Heart right ventricle (tissue), 16 donors: ENCODE measurements around the gene KPNA6. TPM values are rescaled to one million over a fixed set of nuclear protein-coding genes. Genes with fewer than 3 reads are reported as not detected.
"Not testable (repeated sequence)": the region's sequence is repeated elsewhere in the genome, so short reads cannot be mapped to it uniquely, and the experiment has no call there.

Source experiments
- ATAC-seq, 8 donors: fragments of 200-7000 bp; cut with Tn5 transposase; one replicate each; pipeline ENCODE4 v1.9.1; 2020; ENCODE audit warnings: mild to moderate bottlenecking in 8 of 8, moderate library complexity in 8 of 8, moderate number of reproducible peaks in 1 of 8
- DNase-seq, 2 donors: peaks; one replicate each; pipeline ENCODE4 v3.0.0-alpha.2; 2020
- H3K27ac ChIP-seq, 10 donors: fragments of 200-600 bp; sonication (generic) in 2 of 10; one replicate each; pipeline versions ENCODE4 v1.5.0 to v1.8.0; 2020 to 2022; ENCODE audit warnings: mild to moderate bottlenecking in 3 of 10
- H3K27me3 ChIP-seq, 7 donors: fragments of 200-600 bp; one replicate each; pipeline ENCODE4 v1.8.0; 2021 to 2022; ENCODE audit warnings: mild to moderate bottlenecking in 2 of 7
- H3K36me3 ChIP-seq, 9 donors: fragments of 200-600 bp; sonication (generic) in 1 of 9; one replicate each; pipeline versions ENCODE4 v1.5.0 to v1.8.0; 2020 to 2022; ENCODE audit warnings: mild to moderate bottlenecking in 2 of 9
- H3K4me1 ChIP-seq, 9 donors: fragments of 200-600 bp; sonication (generic) in 1 of 9; one replicate each; pipeline versions ENCODE4 v1.5.0 to v1.8.0; 2020 to 2022; ENCODE audit warnings: mild to moderate bottlenecking in 4 of 9
- H3K4me3 ChIP-seq, 10 donors: fragments of 200-600 bp; sonication (generic) in 2 of 10; one replicate each; pipeline versions ENCODE4 v1.5.0 to v1.8.0; 2020 to 2022; ENCODE audit warnings: mild to moderate bottlenecking in 7 of 10, moderate library complexity in 2 of 10
- H3K9me3 ChIP-seq, 11 donors: fragments of 200-600 bp in 10 of 11; sonication (generic) in 2 of 11; one replicate each; pipeline versions ENCODE4 v1.5.0 to v1.8.0; 2013 to 2022; ENCODE audit warnings: mild to moderate bottlenecking in 2 of 11, control low read depth in 1 of 11, moderate library complexity in 1 of 11
- whole genome bisulfite sequencing, 2 donors: extraction: QIAGEN DNeasy Blood & Tissue Kit; methylation state at CpG; one replicate each; pipeline ENCODE4 v1.1.7; 2013; ENCODE audit warnings: inconsistent platforms in 1 of 2; 5-methylcytosine and 5-hydroxymethylcytosine counted together
- intact Hi-C, 10 donors: fragments of 100-400 bp; cut with DNase I; formaldehyde crosslinking; loops; one replicate each; pipeline versions ENCODE4 v1.11.1 to v1.14.2; 2022
- polyA plus RNA-seq, 2 donors: library from polyadenylated mRNA; stranded (reverse); fragments of 200-250 nt; gene quantifications; one replicate each; pipeline ENCODE4 v1.2.3, GENCODE V29; 2013
- total RNA-seq, 10 donors: library from RNA; stranded (reverse); fragmentation: NEBNext Ultra II Directional in 3 of 10; extraction: Animal tissue kit (Norgen Biotek cat#: 25700) in 3 of 10; gene quantifications; one replicate each; pipeline versions ENCODE4 v1.2.1 to v1.2.4, GENCODE V29; 2021 to 2023
- TF ChIP-seq, protein P1 (sequence below), 9 donors: fragments of 200-600 bp; sonication (generic) in 2 of 9; IDR thresholded peaks; one replicate each; pipeline versions ENCODE4 v1.5.0 to v1.8.0; 2021 to 2022; ENCODE audit warnings: antibody characterized with exemption in 9 of 9, mild to moderate bottlenecking in 5 of 9, moderate library complexity in 1 of 9
- donor health status: Arrhythmogenic right ventricular cardiomyopathy.
- donor health status: ischemic (EF 13 %, LVEDD 7.1; RV severe dilation, severe dysfunction).
- donor health status: healthy with polysubstance abuse.
- donor health status: DM: no; HTN: yes; CAD: no.
- donor health status: DM: no; HTN: no; CAD: no.
- donor health status: ischemic (EF 25% LVEDD 6.9; RV normal size, moderate dysfunction).
- donor health status: ischemic (EF 25% LVEDD 5.7; RV mildly dilated, moderate dysfunction).
- donor health status: healthy.
- donor health status: DM: yes; HTN: yes; CAD: no.
- donor health status: Ischemic cardiomyopathy.
- donor health status: ischemic (EF 35%, LVEDD 5.7; RV mildly dilated, moderate dysfunction).
- donor health status: nonischemic (EF 11% LVEDD 7.7; RV severe dilation, severe dysfunction).
- donor health status: DM: yes; HTN: yes; CAD: no.
- donor health status: PGD.
- donor health status: ischemic (EF 29% LVEDD 5.4; RV normal size, mild dysfunction).
- donor health status: nonischemic (EF 23%, LVEDD 6.1; RV moderate dilation, normal function).

Gene KPNA6
- total and polyA plus RNA-seq, 12 donors, result 10.2 to 92.5 (median 81.7) TPM

DNA sequence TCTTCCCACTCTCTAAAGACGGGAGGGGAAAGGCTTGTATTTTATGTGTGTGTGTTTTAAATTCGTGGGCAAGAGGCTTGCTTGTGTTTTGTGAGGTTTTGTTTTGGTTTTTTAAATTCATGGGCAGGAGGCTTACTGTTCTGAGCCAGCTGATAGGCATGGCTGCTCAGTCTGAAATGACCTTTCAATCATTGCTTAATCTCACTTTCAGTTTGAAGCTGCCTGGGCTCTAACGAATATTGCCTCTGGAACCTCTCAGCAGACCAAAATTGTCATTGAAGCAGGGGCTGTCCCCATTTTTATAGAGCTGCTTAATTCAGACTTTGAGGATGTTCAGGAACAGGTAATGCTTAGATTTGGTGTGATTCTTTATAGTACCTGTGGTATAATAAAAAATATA is 51.3 kb downstream of the KPNA6 start:
- DNase-seq, result no peak
- Histone ChIP-seq H3K9me3 (no peaks in the 10 kb centered on the region), H3K36me3 (peaks cover 0 to 98% (median 75%) of the 10 kb centered on the region in 9 donors), H3K4me3 (no peak overlapping the region), H3K27ac (no peak overlapping the region), H3K4me1 (peaks cover 0 to 5% (median 0%) of the 10 kb centered on the region in 9 donors), H3K27me3 (no peaks in the 10 kb centered on the region)
- intact Hi-C loops, result no loop called here
- no peak for ATAC-seq
- TF ChIP-seq, protein P1, sequence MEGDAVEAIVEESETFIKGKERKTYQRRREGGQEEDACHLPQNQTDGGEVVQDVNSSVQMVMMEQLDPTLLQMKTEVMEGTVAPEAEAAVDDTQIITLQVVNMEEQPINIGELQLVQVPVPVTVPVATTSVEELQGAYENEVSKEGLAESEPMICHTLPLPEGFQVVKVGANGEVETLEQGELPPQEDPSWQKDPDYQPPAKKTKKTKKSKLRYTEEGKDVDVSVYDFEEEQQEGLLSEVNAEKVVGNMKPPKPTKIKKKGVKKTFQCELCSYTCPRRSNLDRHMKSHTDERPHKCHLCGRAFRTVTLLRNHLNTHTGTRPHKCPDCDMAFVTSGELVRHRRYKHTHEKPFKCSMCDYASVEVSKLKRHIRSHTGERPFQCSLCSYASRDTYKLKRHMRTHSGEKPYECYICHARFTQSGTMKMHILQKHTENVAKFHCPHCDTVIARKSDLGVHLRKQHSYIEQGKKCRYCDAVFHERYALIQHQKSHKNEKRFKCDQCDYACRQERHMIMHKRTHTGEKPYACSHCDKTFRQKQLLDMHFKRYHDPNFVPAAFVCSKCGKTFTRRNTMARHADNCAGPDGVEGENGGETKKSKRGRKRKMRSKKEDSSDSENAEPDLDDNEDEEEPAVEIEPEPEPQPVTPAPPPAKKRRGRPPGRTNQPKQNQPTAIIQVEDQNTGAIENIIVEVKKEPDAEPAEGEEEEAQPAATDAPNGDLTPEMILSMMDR (IDR thresholded peaks at IDR 0.05), result no peak
- WGBS, 2 donors, result 70 to 74% methylated on average over 3 of the region's 3 CpGs

DNA sequence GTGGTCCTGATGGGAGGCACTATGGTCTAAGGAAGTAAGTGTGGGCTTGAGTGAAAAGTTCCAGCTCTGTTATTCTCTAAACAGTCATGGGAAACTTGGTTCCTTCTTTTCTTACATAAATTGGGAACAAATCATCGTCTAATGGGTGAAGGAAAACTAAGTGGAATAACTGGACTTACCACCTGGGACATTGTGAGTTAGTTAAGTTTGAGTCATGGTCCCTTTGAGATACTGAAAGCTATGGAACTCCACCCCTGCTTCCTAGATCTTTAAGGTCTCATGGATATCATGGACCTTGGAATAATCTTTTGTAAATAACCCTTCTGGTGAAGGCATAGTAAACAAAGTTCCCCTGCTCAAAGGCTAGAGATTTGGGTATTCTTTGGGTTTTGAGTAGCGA is 55.5 kb downstream of the KPNA6 start:
- WGBS, 2 donors, result 97 to 100% methylated on average over 2 of the region's 2 CpGs
- H3K27me3 ChIP-seq, result no peaks in the 10 kb centered on the region
- TF ChIP-seq, protein P1 (IDR thresholded peaks at IDR 0.05), result no peak

DNA sequence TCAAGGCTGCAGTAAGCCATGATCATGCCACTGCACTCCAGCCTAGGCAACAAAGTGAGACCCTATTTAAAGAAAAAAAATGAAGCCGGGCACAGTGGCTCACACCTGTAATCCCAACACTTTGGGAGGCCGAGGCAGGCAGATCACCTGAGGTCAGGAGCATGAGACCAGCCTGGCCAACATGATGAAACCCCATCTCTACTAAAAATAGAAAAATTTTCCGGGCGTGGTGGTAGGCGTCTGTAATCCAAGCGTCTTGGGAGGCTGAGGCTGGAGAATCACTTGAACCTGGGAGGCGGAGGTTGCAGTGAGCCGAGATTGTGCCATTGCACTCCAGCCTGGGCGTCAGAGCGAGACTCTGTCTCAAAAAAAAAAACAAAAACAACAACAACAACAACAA is 57.8 kb downstream of the KPNA6 start:
- ATAC-seq, H3K9me3 ChIP-seq, DNase-seq, H3K27ac ChIP-seq, H3K4me1 ChIP-seq, H3K4me3 ChIP-seq, intact Hi-C loops, H3K27me3 ChIP-seq: not testable (repeated sequence)
- WGBS, 2 donors, result 79 to 82% methylated on average over 10 of the region's 10 CpGs
- H3K36me3 ChIP-seq, result peaks cover 0 to 100% (median 77%) of the 10 kb centered on the region in 9 donors

More for the DNA sequence above, 55.5 kb downstream of the KPNA6 start:
- Histone ChIP-seq H3K36me3 (peaks cover 0 to 100% (median 77%) of the 10 kb centered on the region in 9 donors), H3K4me1 (no peaks in the 10 kb centered on the region), H3K27ac (no peak overlapping the region), H3K9me3 (no peaks in the 10 kb centered on the region), H3K4me3 (no peak overlapping the region)
- intact Hi-C loops, result no loop called here
- no peak for ATAC-seq
- DNase-seq, result no peak

DNA sequence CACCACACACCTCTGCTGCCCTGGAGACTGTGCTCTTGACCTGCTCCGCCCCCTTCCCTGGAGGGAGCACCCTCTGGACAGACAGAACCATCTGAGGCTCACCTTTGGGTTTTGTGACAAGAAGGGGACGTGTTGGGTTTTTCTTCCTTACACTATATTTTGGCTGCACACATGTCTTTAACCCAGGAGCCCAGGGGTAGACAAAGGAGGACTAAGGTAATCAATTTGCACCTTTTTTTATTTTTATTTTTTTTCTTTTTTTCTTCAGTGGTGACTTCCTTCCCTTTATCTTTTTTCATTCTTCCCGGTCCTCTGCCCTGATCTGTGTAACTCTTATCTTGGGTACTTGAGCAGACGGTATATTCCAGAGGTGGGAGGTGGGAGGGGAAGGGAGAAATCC is 63.1 kb downstream of the KPNA6 start:
- intact Hi-C loops, result loop anchor here in 1 of 10 donors (10.0 kb wide), 1 partner anchor 56 kb away; no protein-coding TSS in a partner anchor
- no peaks in the 10 kb centered on the region for H3K27me3 ChIP-seq

More for the DNA sequence above, 63.1 kb downstream of the KPNA6 start:
- Histone ChIP-seq H3K9me3 (no peaks in the 10 kb centered on the region), H3K27ac (no peak overlapping the region), H3K36me3 (peaks cover 0 to 93% (median 56%) of the 10 kb centered on the region in 9 donors), H3K4me3 (no peak overlapping the region), H3K4me1 (peaks cover 0 to 8% (median 0%) of the 10 kb centered on the region in 9 donors)
- TF ChIP-seq, protein P1 (IDR thresholded peaks at IDR 0.05), result no peak
- DNase-seq, result no peak
- WGBS, 2 donors, result 59 to 69% methylated on average over 4 of the region's 4 CpGs
- ATAC-seq, result no peak
